ENCODE measurements around the gene AGTRAP.

The AGTRAP gene

GRCh38 chr1:11701551-11701961, 34.4 kb upstream of the AGTRAP start:
- DNase-seq (ENCODE audit: extremely low read depth, low read depth): no peak
- TF ChIP-seq, protein P1, sequence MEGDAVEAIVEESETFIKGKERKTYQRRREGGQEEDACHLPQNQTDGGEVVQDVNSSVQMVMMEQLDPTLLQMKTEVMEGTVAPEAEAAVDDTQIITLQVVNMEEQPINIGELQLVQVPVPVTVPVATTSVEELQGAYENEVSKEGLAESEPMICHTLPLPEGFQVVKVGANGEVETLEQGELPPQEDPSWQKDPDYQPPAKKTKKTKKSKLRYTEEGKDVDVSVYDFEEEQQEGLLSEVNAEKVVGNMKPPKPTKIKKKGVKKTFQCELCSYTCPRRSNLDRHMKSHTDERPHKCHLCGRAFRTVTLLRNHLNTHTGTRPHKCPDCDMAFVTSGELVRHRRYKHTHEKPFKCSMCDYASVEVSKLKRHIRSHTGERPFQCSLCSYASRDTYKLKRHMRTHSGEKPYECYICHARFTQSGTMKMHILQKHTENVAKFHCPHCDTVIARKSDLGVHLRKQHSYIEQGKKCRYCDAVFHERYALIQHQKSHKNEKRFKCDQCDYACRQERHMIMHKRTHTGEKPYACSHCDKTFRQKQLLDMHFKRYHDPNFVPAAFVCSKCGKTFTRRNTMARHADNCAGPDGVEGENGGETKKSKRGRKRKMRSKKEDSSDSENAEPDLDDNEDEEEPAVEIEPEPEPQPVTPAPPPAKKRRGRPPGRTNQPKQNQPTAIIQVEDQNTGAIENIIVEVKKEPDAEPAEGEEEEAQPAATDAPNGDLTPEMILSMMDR (IDR thresholded peaks at IDR 0.05; ENCODE audit: low read depth, low read length, missing control alignments): no peak
- H3K4me3 ChIP-seq (replicated peaks; ENCODE audit: low read depth, low read length): no peak overlapping the region

DNA sequence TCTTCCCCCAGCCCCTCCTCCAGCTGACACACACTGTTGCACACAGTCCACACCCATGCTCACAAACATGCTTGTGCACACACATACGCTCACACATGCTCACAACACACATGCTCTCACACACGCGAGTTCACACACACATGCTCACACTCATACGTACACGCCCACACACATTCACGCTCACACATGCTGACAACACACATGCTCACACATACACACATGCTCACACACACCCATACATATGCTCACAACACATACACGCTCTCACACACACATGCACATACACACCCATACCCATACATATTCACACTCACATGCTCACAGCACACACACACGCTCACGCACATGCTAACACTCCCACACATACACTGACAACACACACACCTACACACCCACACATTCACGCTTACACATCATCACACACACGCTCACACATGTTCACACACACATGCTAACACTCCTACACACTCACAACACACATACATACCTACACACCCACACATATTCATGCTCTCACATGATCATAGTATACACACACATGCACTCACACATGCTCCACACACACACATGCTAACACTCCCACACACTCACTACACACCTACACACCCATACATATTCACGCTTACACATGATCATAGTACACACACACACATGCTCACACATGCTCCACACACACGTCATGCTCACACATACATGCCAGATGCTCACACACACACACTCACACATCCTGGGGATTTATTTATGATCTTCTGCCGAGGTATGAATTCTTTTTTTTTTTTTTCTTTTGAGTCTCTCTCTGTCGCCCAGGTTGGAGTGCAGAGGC, 33.7 kb upstream of the AGTRAP start:
- TF ChIP-seq, protein P1 (IDR thresholded peaks at IDR 0.05; ENCODE audit: low read depth, low read length, missing control alignments): no peak
- DNase-seq (ENCODE audit: extremely low read depth, low read depth): no peak
- H3K4me3 ChIP-seq (replicated peaks; ENCODE audit: low read depth, low read length): no peak overlapping the region

GRCh38 chr1:11703357-11704193, 32.4 kb upstream of the AGTRAP start:
- TF ChIP-seq, protein P1 (IDR thresholded peaks at IDR 0.05; ENCODE audit: low read depth, low read length, missing control alignments): no peak
- DNase-seq (ENCODE audit: extremely low read depth, low read depth): no peak
- H3K4me3 ChIP-seq (replicated peaks; ENCODE audit: low read depth, low read length): no peak overlapping the region

DNA sequence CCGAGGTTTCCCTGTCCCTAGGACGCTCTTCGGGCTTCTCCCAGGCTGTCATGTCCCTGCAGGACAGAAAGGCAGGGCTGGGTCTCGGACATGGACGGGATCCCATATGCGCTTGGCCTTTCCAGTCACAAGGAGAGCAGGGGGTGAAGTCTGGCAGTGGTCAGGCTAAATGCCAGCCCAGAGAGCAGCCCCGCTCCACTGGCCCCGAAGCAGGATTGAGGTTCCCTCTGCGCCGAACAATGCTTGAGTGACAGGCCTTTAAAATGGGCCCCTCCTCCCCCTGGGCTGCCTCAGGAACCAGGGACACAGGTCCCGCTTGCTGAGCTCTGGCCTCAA, 31.8 kb upstream of the AGTRAP start:
- H3K4me3 ChIP-seq (replicated peaks; ENCODE audit: low read depth, low read length): no peak overlapping the region
- no peak for DNase-seq (ENCODE audit: extremely low read depth, low read depth)
- TF ChIP-seq, protein P1 (IDR thresholded peaks at IDR 0.05; ENCODE audit: low read depth, low read length, missing control alignments): no peak

- H3K4me3 ChIP-seq (replicated peaks; ENCODE audit: low read depth, low read length): no peak overlapping the region
- DNase-seq (ENCODE audit: extremely low read depth, low read depth): no peak
- TF ChIP-seq, protein P1 (IDR thresholded peaks at IDR 0.05; ENCODE audit: low read depth, low read length, missing control alignments): no peak
Observed at GRCh38 chr1:11704691-11705475, 31.1 kb upstream of the AGTRAP start.

GRCh38 chr1:11705596-11705995, 30.3 kb upstream of the AGTRAP start:
- DNase-seq (ENCODE audit: extremely low read depth, low read depth): no peak
- TF ChIP-seq, protein P1 (IDR thresholded peaks at IDR 0.05; ENCODE audit: low read depth, low read length, missing control alignments): no peak
- no peak overlapping the region for H3K4me3 ChIP-seq (replicated peaks; ENCODE audit: low read depth, low read length)
